K562 (cell line): ENCODE results near the gene FEM1B. TPM values are rescaled to one million over a fixed set of nuclear protein-coding genes. Genes with fewer than 3 reads are reported as not detected.
A peak's percentile ranks its signal among the peaks of the same experiment; 100 is the strongest.

ENCODE experiments used
- ARNT ChIP-seq, 2 experiments: fragments of 450-650 bp; IDR thresholded peaks; 2 replicates each; pipeline ENCODE4 v1.6.1; 2016; ENCODE audit warnings: mild to moderate bottlenecking in 1 of 2
- CHD1 ChIP-seq: fragments of 200-600 bp; sonication (generic); IDR thresholded peaks from one replicate; pipeline ENCODE4 v1.6.1; 2012; ENCODE audit warnings: mild to moderate bottlenecking, moderate library complexity, low read length, inconsistent platforms
- CHD2 ChIP-seq: IDR thresholded peaks from 2 replicates; pipeline ENCODE4 v1.6.1; 2011; ENCODE audit warnings: low read depth, low read length
- CSDE1 ChIP-seq, 2 experiments: fragments of 450-650 bp; IDR thresholded peaks; 2 replicates each; pipeline ENCODE4 v1.6.1; 2016; ENCODE audit warnings: mild to moderate bottlenecking in 1 of 2
- CTBP1 ChIP-seq: fragments of 450-650 bp; IDR thresholded peaks from 2 replicates; pipeline ENCODE4 v1.6.1; 2016; ENCODE audit warnings: borderline replicate concordance
- EHMT2 ChIP-seq: fragments of 450-650 bp; IDR thresholded peaks from 2 replicates; pipeline ENCODE4 v1.6.1; 2018; ENCODE audit warnings: antibody characterized with exemption
- GATA2 ChIP-seq: sonication (generic); formaldehyde crosslinking; IDR thresholded peaks from 2 replicates; pipeline ENCODE4 v1.4.0; 2020; ENCODE audit warnings: mild to moderate bottlenecking, missing genetic modification reagents
- L3MBTL2 ChIP-seq: fragments of 450-650 bp; IDR thresholded peaks from 2 replicates; pipeline ENCODE4 v1.6.1; 2016; ENCODE audit warnings: mild to moderate bottlenecking, moderate library complexity
- MEF2D ChIP-seq: conservative IDR thresholded peaks from 2 replicates; pipeline ENCODE4 v1.6.1; 2016; ENCODE audit warnings: low read depth, missing genetic modification characterization, missing compliant biosample characterization
- NCOA1 ChIP-seq: fragments of 450-650 bp; IDR thresholded peaks from 2 replicates; pipeline ENCODE4 v1.6.1; 2016; ENCODE audit warnings: low read depth
- NCOA2 ChIP-seq, 2 experiments: fragments of 450-650 bp; IDR thresholded peaks; 2 replicates each; pipeline ENCODE4 v1.6.1; 2018; ENCODE audit warnings: mild to moderate bottlenecking in 2 of 2, moderate library complexity in 1 of 2; ENCODE audit not compliant: partially characterized antibody in 2 of 2
- SMAD4 ChIP-seq: fragments of 250-450 bp; sonication (Bioruptor Pico); conservative IDR thresholded peaks from 2 replicates; pipeline ENCODE4 v1.8.0; 2021; ENCODE audit warnings: inconsistent platforms, mild to moderate bottlenecking, moderate library complexity
- SMARCA5 ChIP-seq: fragments of 450-650 bp; IDR thresholded peaks from 2 replicates; pipeline ENCODE4 v1.6.1; 2016
- SNRNP70 ChIP-seq: fragments of 200-400 bp; formaldehyde crosslinking; optimal IDR thresholded peaks from 2 replicates; pipeline ENCODE3; 2017; ENCODE audit warnings: low read depth, low read length
- TAL1 ChIP-seq: fragments of 450-650 bp; IDR thresholded peaks from 2 replicates; pipeline ENCODE4 v1.6.1; 2016; ENCODE audit warnings: mild to moderate bottlenecking
- TCF7 ChIP-seq: sonication (generic); IDR thresholded peaks from 2 replicates; pipeline ENCODE4 v1.6.1; 2016; ENCODE audit warnings: antibody characterized with exemption, borderline replicate concordance
- ZNF707 ChIP-seq: fragments of 250-450 bp; sonication (Bioruptor Pico); conservative IDR thresholded peaks from 2 replicates; pipeline ENCODE4 v1.8.0; 2022; ENCODE audit warnings: inconsistent platforms, mild to moderate bottlenecking, moderate library complexity
- ZNF766 ChIP-seq: fragments of 200-800 bp; sonication (Bioruptor generic); conservative IDR thresholded peaks from 2 replicates; pipeline ENCODE4 v1.6.1; 2016; ENCODE audit warnings: missing genetic modification characterization, missing compliant biosample characterization
- polyA plus RNA-seq, 8 experiments: library from polyadenylated mRNA; depleted of rRNA in 4 of 8; stranded (reverse) in 5 of 8; unstranded in 3 of 8; fragments of >200 nt; fragmentation: Nextera tagmentation in 2 of 8; fragmentation: Illumina TruSeq in 1 of 8; extraction: Ambion mirVana in 2 of 8; extraction: Trizol in 1 of 8; gene quantifications; 2 replicates each; pipeline versions ENCODE4 v1.2.1 to v1.2.3, GENCODE V29; 2011 to 2014; ENCODE audit warnings: inconsistent platforms in 1 of 8, missing spikeins in 1 of 8
- total RNA-seq, 7 experiments: library from RNA; depleted of rRNA in 6 of 7; stranded (reverse); fragments of >200 nt in 6 of 7; fragmentation: Illumina TruSeq in 2 of 7; extraction: Trizol in 2 of 7; gene quantifications; 2 replicates each; pipeline versions ENCODE4 v1.2.1 to v1.2.3, GENCODE V29; 2011 to 2021; ENCODE audit warnings: low replicate concordance in 1 of 7
- TF ChIP-seq, protein P1 (sequence below), 3 experiments: fragments of 200-800 bp in 1 of 3; fragments of 250-450 bp in 1 of 3; fragments of 450-650 bp in 1 of 3; sonication (Bioruptor Pico) in 1 of 3; sonication (Bioruptor generic) in 1 of 3; formaldehyde crosslinking in 1 of 3; IDR thresholded peaks; 2 replicates each; pipeline versions ENCODE4 v1.6.1 to v1.8.0; 2016 to 2022; ENCODE audit warnings: mild to moderate bottlenecking in 2 of 3, missing genetic modification characterization in 2 of 3, missing compliant biosample characterization in 1 of 3, moderate library complexity in 1 of 3
- TF ChIP-seq, protein P2 (sequence below): fragments of 450-650 bp; IDR thresholded peaks from 2 replicates; pipeline ENCODE4 v1.6.1; 2016
- TF ChIP-seq, protein P3 (sequence below), 2 experiments: fragments of 450-650 bp in 1 of 2; sonication (generic) in 1 of 2; formaldehyde crosslinking; conservative IDR thresholded peaks; 2 replicates each; pipeline versions ENCODE4 v1.4.0 to v1.8.1; 2020 to 2022; ENCODE audit warnings: mild to moderate bottlenecking in 1 of 2, missing genetic modification reagents in 1 of 2
- TF ChIP-seq, protein P4 (sequence below): fragments of 450-650 bp; formaldehyde crosslinking; IDR thresholded peaks from 2 replicates; pipeline ENCODE4 v1.4.0; 2022; ENCODE audit warnings: mild to moderate bottlenecking, moderate library complexity

Gene FEM1B
- total and polyA plus RNA-seq, 9 of the 15 experiments (the other 6 are each of a cell fraction or from before 2014, with no cell fraction given), result 5.9 to 61.6 (median 20.1) TPM

DNA sequence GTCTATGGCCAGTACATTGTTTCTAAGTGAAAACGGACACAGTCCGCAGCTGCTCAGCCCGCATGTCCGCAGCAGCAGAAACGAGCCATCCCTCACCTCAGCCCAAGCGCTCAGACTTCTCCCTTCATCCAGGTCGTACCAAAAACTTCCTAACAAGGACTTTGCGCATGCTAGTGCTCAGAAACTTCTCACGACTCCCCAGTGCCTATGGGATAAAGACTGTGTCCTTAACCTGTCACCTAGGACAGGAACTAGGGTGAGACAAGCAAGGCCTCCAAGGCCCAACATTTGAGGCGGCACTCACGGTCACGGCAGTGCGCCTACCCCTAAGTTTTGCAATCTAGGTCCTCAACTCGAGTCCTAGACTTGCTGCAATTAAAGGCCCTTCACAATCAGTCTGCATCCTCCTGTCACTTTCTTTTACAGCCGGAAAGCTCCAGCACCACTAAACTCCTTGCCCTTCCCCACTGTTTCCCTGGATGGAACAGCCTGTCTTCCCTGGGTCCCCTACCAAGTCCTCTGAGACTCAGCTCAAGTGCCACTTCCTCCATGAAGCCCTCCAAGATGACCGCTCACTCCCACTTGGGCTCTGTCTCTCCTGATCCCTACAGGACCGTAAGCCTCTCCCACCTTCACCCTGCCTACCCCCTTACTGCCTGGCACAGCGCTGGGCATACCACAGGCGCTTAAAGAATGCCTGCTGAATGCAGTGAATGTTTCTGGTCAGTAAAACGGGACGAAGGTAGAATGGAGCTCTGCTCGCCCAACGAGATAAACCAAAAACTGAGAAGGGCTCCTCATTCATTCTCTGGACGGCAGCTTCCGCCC, 49.2 kb upstream of the FEM1B start (continued):
- TF ChIP-seq, protein P1, sequence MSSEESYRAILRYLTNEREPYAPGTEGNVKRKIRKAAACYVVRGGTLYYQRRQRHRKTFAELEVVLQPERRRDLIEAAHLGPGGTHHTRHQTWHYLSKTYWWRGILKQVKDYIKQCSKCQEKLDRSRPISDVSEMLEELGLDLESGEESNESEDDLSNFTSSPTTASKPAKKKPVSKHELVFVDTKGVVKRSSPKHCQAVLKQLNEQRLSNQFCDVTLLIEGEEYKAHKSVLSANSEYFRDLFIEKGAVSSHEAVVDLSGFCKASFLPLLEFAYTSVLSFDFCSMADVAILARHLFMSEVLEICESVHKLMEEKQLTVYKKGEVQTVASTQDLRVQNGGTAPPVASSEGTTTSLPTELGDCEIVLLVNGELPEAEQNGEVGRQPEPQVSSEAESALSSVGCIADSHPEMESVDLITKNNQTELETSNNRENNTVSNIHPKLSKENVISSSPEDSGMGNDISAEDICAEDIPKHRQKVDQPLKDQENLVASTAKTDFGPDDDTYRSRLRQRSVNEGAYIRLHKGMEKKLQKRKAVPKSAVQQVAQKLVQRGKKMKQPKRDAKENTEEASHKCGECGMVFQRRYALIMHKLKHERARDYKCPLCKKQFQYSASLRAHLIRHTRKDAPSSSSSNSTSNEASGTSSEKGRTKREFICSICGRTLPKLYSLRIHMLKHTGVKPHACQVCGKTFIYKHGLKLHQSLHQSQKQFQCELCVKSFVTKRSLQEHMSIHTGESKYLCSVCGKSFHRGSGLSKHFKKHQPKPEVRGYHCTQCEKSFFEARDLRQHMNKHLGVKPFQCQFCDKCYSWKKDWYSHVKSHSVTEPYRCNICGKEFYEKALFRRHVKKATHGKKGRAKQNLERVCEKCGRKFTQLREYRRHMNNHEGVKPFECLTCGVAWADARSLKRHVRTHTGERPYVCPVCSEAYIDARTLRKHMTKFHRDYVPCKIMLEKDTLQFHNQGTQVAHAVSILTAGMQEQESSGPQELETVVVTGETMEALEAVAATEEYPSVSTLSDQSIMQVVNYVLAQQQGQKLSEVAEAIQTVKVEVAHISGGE (CRISPR knock-in tag; IDR thresholded peaks at IDR 0.05), result no peak; a peak in 1 of 6 replicates
- TF ChIP-seq GATA2 (CRISPR knock-in tag) (no peak), ARNT (IDR thresholded peaks at IDR 0.05) (0 out of 4 replicates have a peak, but pooled peaks of 1 of the 2 experiments have one; percentile 76), TCF7 (no peak), EHMT2 (no peak), ZNF707 (CRISPR knock-in tag) (no peak), CSDE1 (IDR thresholded peaks at IDR 0.05) (no peak), NCOA2 (IDR thresholded peaks at IDR 0.05; ENCODE audit: partially characterized antibody in 2 of 2) (no peak), CHD2 (no peak), SMAD4 (CRISPR knock-in tag) (no peak), SNRNP70 (no peak), TAL1 (no peak), CHD1 (peak; percentile 30), CTBP1 (no peak), NCOA1 (no peak), L3MBTL2 (0 out of 2 replicates have a peak, but pooled peaks have one; percentile 16), SMARCA5 (peak; percentile 98), ZNF766 (CRISPR knock-in tag) (no peak), MEF2D (tag) (no peak)
- TF ChIP-seq, protein P2, sequence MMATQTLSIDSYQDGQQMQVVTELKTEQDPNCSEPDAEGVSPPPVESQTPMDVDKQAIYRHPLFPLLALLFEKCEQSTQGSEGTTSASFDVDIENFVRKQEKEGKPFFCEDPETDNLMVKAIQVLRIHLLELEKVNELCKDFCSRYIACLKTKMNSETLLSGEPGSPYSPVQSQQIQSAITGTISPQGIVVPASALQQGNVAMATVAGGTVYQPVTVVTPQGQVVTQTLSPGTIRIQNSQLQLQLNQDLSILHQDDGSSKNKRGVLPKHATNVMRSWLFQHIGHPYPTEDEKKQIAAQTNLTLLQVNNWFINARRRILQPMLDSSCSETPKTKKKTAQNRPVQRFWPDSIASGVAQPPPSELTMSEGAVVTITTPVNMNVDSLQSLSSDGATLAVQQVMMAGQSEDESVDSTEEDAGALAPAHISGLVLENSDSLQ, result no peak
- TF ChIP-seq, protein P3, sequence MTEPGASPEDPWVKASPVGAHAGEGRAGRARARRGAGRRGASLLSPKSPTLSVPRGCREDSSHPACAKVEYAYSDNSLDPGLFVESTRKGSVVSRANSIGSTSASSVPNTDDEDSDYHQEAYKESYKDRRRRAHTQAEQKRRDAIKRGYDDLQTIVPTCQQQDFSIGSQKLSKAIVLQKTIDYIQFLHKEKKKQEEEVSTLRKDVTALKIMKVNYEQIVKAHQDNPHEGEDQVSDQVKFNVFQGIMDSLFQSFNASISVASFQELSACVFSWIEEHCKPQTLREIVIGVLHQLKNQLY (CRISPR knock-in tag; conservative IDR thresholded peaks at IDR 0.05), result no peak
- TF ChIP-seq, protein P4, sequence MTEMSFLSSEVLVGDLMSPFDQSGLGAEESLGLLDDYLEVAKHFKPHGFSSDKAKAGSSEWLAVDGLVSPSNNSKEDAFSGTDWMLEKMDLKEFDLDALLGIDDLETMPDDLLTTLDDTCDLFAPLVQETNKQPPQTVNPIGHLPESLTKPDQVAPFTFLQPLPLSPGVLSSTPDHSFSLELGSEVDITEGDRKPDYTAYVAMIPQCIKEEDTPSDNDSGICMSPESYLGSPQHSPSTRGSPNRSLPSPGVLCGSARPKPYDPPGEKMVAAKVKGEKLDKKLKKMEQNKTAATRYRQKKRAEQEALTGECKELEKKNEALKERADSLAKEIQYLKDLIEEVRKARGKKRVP (CRISPR knock-in tag), result no peak
